ENCODE results near the gene CTSZ.

CTSZ gene

DNA sequence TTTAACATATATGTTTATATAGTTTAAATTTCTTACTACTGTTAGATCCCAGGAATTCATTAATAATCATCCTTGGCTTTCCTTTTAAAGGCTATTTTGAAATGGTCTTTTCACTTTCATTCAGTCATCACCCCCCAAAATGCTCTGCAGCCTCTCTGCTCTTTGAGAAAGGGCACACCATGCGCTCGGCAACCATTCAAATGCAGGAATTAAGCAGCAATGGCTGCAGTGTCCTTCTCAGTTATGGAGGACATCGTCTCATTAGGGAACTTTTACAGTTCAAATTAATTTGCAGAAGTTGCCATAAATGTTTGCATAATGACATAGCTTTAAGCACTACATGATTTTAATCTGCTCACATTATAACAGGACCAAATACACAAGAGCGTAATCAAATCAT, 18.5 kb upstream of the CTSZ start:
- no peak for TF ChIP-seq CTCF (IDR thresholded peaks at IDR 0.05; ENCODE audit: low read depth, low read length, missing control alignments)
- DNase-seq (ENCODE audit: extremely low read depth, low read depth) = no peak
- H3K4me3 ChIP-seq (replicated peaks; ENCODE audit: low read depth, low read length) = no peak overlapping the region

DNA sequence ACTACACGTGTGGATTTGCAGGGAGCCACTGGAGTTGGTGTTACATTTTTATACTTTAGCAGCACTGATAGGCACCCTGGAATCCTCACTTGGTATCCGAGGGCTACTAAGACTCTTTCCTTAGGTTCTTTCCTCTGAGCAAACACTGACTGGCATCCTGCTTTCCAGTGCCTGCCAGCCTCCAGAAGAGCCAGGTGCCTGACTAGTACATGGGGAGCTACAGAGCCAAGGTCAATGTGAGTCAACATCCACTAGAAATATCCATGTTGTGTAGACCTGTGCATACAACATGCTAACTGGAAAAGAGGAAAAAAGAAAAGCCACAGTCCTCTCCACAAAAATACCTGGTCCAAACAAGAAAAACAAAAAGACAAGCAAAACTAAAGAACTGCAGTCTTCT, 18.0 kb upstream of the CTSZ start:
- no peak for TF ChIP-seq CTCF (IDR thresholded peaks at IDR 0.05; ENCODE audit: low read depth, low read length, missing control alignments)
- H3K4me3 ChIP-seq (replicated peaks; ENCODE audit: low read depth, low read length) = no peak overlapping the region
- no peak for DNase-seq (ENCODE audit: extremely low read depth, low read depth)

DNA sequence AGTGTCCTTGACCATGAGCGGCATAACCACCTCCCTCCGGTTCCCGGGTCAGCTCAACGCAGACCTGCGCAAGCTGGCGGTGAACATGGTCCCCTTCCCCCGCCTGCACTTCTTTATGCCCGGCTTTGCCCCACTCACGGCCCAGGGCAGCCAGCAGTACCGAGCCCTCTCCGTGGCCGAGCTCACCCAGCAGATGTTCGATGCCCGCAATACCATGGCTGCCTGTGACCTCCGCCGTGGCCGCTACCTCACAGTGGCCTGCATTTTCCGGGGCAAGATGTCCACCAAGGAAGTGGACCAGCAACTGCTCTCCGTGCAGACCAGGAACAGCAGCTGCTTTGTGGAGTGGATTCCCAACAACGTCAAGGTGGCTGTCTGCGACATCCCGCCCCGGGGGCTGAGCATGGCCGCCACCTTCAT, 17.1 kb upstream of the CTSZ start:
- H3K4me3 ChIP-seq (replicated peaks; ENCODE audit: low read depth, low read length) = no peak overlapping the region
- no peak for TF ChIP-seq CTCF (IDR thresholded peaks at IDR 0.05; ENCODE audit: low read depth, low read length, missing control alignments)
- no peak for DNase-seq (ENCODE audit: extremely low read depth, low read depth)

DNA sequence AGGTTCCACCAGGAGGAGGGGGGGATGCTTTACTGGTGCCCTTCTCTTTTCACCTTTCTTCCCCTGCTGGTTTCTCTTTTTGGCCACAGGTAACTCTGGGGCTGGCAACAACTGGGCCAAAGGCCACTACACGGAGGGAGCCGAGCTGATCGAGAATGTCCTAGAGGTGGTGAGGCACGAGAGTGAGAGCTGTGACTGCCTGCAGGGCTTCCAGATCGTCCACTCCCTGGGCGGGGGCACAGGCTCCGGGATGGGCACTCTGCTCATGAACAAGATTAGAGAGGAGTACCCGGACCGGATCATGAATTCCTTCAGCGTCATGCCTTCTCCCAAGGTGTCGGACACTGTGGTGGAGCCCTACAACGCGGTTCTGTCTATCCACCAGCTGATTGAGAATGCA, 16.6 kb upstream of the CTSZ start:
- TF ChIP-seq CTCF (IDR thresholded peaks at IDR 0.05; ENCODE audit: low read depth, low read length, missing control alignments) = no peak

DNA sequence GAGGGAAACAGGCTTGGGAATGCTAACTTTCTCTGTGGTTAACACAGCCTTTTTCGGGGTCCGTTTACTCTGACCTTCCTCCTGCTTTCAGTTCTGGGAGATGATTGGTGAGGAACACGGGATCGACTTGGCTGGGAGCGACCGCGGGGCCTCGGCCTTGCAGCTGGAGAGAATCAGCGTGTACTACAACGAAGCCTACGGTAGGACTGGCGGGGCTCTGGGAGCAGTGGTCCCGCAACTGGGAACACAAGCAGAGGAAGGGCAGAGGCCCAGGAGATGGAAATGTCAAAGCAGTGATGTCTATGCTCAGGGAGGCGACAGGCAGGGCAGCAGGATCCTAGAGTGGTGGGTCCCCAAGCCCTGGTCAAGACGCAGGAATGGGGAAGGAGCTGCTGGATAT, 15.7 kb upstream of the CTSZ start:
- H3K4me3 ChIP-seq (replicated peaks; ENCODE audit: low read depth, low read length) = no peak overlapping the region
- DNase-seq (ENCODE audit: extremely low read depth, low read depth) = no peak
- TF ChIP-seq CTCF (IDR thresholded peaks at IDR 0.05; ENCODE audit: low read depth, low read length, missing control alignments) = no peak

More for the DNA sequence above, 16.6 kb upstream of the CTSZ start:
- no peak overlapping the region for H3K4me3 ChIP-seq (replicated peaks; ENCODE audit: low read depth, low read length)
- no peak for DNase-seq (ENCODE audit: extremely low read depth, low read depth)

GRCh38 chr20:59020938-59021551, 14.0 kb upstream of the CTSZ start:
- DNase-seq (ENCODE audit: extremely low read depth, low read depth) = no peak
- H3K4me3 ChIP-seq (replicated peaks; ENCODE audit: low read depth, low read length) = no peak overlapping the region
- TF ChIP-seq CTCF (IDR thresholded peaks at IDR 0.05; ENCODE audit: low read depth, low read length, missing control alignments) = no peak

GRCh38 chr20:59019217-59019616, 12.2 kb upstream of the CTSZ start, which contains the start of gene TUBB1:
TUBB1 (plus strand) TSS chr20:59019429; CDS start chr20:59019523, 94 bp downstream.
- DNase-seq (ENCODE audit: extremely low read depth, low read depth) = no peak
- H3K4me3 ChIP-seq (replicated peaks; ENCODE audit: low read depth, low read length) = no peak within 1 kb of the TSS
- TF ChIP-seq CTCF (IDR thresholded peaks at IDR 0.05; ENCODE audit: low read depth, low read length, missing control alignments) = no peak

Measured in HFF-Myc (cell line).